GM18508 (cell line): Measurements from ENCODE around the gene MBOAT2.
"Not testable (repeated sequence)": the region's sequence is repeated elsewhere in the genome, so short reads cannot be mapped to it uniquely, and the experiment has no call there.

Source experiments
- ATAC-seq: cut with Tn5 transposase; IDR thresholded peaks from one replicate; pipeline ENCODE4 v1.9.1; 2021; ENCODE audit warnings: moderate number of reproducible peaks; ENCODE audit not compliant: insufficient read depth, unreplicated experiment

MBOAT2 gene

GRCh38 chr2:9003616-9004337, at the start of gene MBOAT2:
Gene MBOAT2 (minus strand): TSS chr2:9003684. CDS start chr2:9003614, 70 bp downstream.
- ATAC-seq = no peak

- no peak for ATAC-seq
These were observed 49.5 kb upstream of the MBOAT2 start for GRCh38 chr2:9052821-9053533.

DNA sequence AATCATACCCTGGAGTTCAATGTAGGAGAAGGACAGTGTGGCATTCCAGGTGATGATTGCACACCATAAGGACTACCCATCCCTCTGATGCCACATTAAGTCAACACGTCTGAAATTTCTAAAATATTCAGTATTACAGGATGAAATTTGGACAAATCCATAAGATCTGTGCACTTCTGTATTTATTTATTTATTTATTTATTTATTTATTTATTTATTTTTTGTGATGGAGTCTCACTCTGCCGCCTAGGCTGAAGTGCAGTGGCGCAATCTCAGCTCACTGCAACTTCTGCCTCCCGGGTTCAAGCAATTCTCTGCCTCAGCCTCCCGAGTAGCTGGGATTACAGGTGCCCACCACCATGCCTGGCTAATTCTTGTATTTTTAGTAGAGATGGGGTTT, 48.0 kb upstream of the MBOAT2 start:
- ATAC-seq = not testable (repeated sequence)

DNA sequence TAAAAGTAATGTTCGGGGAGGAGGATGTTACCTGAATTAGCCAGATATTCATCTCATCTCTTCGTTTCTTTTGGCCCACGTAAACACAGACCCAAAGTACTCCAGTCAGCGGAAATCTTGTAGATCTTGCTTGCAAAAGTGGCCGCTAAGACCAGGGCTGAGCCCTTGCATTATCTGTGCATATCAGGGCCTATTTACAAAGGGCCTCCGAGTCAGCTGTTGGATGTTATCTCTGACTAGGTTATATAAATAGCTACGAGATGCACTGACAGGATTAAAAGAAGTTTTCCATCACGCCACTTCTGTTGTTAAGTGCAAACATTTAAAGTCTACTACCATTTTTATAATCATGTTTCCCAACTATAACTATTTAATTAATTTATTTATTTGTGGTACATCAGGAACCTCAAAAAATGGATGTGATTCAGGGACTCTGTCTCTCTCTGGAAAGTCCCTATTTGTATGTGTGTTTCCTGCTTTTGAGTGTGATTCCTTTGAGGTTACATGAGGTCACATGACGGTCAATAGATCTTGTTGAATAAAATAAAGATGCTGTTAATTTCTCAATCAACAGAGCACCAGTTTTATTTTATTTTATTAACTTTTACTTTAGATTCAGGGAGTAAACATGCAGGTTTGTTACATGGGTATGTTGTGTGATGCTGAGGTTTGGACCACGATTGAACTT, 46.8 kb upstream of the MBOAT2 start:
- ATAC-seq = no peak

- ATAC-seq = no peak
These were observed 42.1 kb upstream of the MBOAT2 start for GRCh38 chr2:9045595-9045994.

GRCh38 chr2:9043491-9043890, 40.0 kb upstream of the MBOAT2 start:
- ATAC-seq = not testable (repeated sequence)

DNA sequence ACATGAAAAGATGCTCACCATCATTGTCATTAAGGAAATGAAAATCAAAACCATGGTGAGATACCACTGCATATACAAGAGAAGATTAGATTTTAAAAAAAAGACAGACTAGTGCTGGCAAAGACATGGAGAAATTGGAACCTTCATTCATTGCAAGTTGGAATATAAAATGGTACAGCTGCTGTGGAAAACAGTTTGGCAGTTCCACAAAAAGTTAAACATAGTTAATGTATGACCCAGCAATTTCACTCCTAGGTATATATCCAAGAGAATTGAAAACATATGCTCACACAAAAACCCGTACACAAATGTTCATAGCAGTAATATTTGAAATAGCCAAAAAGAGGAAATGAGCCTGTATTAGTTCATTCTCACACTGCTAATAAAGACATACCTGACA, 33.7 kb upstream of the MBOAT2 start:
- no peak for ATAC-seq

- ATAC-seq = no peak
These were observed 30.1 kb upstream of the MBOAT2 start for GRCh38 chr2:9033385-9034168.

GRCh38 chr2:9032536-9033255, 29.2 kb upstream of the MBOAT2 start:
- ATAC-seq = no peak

DNA sequence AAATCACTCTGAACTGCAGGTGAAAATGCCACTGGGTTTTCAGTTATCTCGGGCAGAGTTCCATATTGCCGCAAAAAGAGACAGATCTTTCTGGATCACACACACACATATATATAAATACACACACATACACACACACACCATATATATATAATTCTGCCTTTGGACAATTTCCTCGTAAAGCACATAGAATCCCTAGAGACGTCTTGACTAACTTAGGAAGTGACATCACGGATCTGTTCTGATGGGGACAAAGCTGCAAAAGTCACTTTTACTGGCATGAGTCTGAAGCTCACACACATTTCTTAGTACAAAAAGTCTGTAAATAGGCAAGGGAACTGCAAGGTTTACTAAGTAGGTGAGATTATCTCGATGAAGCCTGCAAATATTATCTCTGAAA, 28.6 kb upstream of the MBOAT2 start:
- no peak for ATAC-seq

DNA sequence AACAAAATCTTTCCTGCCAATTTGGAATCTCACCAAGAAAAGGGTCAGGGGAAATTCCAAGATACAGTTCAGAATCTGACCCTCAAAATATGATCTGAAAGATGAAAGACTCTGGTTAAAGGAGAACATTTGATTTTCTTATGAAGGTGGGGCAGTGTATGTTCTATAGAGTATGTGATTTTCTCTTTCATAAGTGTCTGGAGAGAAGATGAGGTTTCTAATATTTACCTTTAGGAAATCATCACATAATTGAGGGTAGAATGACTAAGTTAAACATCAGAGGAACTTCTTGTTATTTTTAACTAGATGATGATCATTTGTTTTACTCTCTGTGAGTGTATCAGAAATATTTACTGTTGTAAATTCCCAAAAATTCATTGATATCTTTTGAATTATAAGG, 27.8 kb upstream of the MBOAT2 start:
- no peak for ATAC-seq

GRCh38 chr2:9030841-9031240, 27.4 kb upstream of the MBOAT2 start:
- ATAC-seq = no peak

GRCh38 chr2:9030190-9030589, 26.7 kb upstream of the MBOAT2 start:
- ATAC-seq = no peak

DNA sequence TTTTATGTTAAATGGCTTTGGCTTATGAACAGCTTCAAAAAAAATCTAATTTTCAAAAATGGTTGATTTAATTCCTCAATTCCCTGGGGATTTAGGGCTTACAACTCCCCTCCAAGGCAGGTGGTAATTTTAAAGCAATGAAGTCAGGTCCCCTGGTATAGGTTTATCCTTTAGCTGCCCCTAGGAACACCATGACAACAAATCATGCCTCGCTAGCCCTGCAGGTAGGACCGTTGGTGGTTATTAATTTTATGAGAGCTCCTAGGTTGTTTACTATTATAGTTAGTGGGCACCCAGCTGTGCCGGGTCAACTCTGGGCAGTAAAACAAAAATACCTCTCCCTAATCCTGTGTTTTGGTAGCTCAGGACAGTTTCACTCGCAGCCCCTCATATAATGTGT, 26.2 kb upstream of the MBOAT2 start:
- no peak for ATAC-seq

DNA sequence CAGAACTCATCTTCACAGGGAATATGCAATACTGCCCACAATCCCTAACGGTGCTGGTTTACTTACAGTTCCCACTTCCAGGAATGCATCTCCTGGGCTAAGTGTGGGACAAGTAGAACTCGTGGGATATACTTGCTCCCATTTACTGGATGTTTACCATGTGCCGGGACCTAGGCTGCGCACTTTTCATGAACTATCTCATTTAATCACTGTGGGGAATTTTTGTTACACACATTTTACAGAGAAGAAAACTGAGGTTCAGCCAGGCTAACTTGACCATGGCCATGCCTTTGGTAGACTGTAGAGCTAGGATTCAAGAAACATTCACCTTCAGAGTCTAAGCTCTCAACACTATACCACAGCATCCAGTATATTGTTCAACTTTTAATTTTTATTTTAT, 24.4 kb upstream of the MBOAT2 start:
- no peak for ATAC-seq

GRCh38 chr2:9025746-9026145, 22.3 kb upstream of the MBOAT2 start:
- no peak for ATAC-seq

GRCh38 chr2:9024575-9024974, 21.1 kb upstream of the MBOAT2 start:
- ATAC-seq = no peak

DNA sequence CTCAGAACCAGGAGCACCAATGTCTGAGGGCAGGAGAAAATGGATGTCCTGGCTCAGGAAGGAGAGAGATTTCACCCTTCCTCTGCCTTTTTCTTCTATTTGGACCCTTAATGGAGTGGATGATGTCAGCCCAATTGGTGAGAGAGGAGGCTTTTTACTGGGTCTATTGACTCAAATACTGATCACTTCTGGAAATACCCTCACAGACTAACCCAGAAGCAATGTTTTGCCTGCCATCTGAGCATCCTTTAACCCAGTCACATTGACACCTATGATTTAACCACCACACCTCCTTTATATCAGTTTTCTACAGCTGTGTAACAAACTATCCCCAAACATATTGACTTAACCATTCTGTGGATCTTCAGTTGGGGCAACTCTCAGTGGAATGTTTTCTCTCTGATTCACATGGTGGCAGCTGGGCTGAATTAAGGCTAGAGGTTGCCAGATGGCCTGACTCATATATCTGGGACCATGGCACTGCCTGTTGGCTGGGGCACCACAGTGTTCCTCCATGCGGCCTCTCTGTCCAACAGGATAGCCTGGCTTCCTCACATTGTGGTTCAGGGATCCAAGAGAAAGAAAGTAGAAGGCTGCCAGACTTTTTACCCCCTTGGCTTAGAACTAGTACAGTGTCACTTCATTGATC, 18.2 kb upstream of the MBOAT2 start:
- ATAC-seq = no peak

- ATAC-seq = no peak
These were observed 16.8 kb upstream of the MBOAT2 start for GRCh38 chr2:9020267-9020666.
